GM21381 (cell line): Measurements from ENCODE around the gene TNKS2.

Source experiments
- ATAC-seq: cut with Tn5 transposase; IDR thresholded peaks from one replicate; pipeline ENCODE4 v1.9.1; 2021; ENCODE audit warnings: mild to moderate bottlenecking, moderate library complexity; ENCODE audit not compliant: unreplicated experiment

TNKS2 gene

DNA sequence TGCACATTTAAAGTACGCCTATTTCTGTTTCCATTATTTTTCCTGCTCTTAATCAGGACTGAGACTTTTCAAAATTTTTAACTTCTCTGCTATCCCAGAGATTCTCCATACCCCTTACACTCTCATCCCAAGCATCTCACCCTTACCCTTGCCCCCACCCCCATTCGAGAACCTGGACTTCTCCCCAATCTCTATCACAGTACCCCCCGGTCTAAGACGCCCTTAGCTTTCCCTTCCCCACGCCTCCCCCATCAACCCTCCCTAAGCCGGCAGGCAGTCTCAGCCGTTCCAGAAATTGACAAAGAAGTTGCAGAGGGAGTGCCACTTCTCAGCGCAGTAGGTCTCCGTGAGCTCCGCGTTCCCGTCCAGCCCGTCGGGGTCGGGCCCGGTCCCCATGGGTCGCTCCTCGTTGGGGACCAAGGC, 109.7 kb downstream of the TNKS2 start:
- ATAC-seq, result no peak

DNA sequence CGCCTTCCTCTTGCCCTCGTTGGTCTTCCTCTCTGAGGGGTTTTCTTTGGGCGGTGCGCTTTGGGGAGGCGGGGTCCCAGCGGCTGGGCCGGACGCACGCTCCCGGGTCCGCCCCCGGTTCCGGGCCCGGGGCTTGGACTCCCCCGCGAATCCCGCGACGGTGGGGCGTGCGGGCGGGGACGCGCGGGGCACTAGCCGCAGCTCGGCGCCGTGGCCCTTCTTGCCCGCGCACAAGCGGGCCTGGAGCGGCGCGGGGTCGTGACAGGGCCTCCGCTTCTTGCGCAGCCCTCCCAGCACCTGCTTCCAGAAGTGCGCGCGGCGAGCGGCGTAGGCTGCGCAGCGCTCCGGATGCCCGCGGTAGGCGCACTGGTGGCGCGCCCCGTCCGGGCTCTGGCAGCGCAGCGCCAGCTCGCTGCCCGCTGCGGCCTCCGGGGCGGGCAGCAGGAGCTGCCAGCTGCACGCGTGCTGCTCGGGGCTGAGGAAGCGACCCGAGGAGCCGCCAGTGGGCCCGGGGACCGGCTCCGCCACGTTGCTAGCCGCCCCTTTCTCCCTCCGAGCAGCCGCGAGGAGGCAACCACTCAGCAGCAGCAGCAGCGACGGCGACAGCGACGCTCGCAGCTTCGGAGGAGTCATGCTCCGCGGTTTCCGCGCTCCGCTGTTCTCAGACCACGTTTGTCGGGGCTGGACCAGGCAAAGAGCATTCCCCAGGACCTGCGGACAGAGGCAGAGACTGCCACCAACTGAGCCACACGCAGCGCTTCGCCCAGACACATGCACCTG, 110.3 kb downstream of the TNKS2 start:
- ATAC-seq, result peak; percentile 89

DNA sequence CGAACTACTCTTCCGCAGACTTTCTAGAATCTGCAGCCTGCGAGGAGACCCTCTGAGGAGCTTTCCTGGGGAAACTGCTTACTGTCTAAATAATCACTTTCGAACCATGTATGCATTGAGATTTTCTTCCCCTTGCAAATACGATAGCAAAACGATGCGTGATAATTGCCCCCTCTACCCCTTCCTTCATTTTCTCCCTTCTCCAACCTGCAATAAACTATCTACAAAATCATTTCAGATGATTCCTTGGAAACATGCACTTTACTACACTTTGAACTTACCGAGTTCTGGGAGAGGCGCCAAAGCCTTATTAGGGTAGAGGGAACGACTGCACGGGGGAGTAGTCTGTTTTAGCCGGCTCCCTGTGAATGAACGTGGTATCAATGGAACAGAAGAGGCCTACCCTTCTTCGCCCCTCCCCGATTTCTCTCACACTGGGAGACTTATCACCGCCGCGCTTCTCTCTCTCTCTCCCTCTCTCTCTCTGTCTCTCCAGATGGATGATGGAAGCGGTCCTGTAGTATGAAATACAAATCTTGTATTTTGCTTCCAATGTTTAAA, 111.0 kb downstream of the TNKS2 start, which contains the start of gene FGFBP3:
Gene FGFBP3, minus strand, starts transcription at position 370 of the 561 bp plus-strand sequence. CDS start 517 bp downstream, outside the sequence.
- ATAC-seq, result no peak

DNA sequence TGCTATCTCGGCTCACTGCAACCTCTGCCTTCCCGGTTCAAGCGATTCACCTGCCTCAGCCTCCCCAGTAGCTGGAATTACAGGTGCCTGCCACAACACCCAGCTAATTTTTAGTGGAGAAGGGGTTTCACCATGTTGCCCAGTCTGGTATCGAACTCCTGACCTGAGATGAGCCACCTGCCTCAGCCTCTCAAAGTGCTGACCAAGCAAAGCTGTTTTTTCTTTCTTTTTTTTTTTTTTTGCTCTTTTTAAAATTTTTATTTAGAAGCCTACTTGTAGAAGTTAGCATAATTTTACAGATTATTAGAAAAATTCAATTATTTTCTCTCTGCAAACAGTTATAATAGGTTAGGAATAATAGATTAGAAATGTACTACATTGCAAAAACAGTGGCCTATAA, 112.2 kb downstream of the TNKS2 start:
- no peak for ATAC-seq
